HG02973 (cell line): Measurements from ENCODE around the gene FGG.

Experiments
- ATAC-seq: cut with Tn5 transposase; IDR thresholded peaks from one replicate; pipeline ENCODE4 v1.9.1; 2021; ENCODE audit warnings: moderate library complexity; ENCODE audit not compliant: unreplicated experiment

Gene FGG

DNA sequence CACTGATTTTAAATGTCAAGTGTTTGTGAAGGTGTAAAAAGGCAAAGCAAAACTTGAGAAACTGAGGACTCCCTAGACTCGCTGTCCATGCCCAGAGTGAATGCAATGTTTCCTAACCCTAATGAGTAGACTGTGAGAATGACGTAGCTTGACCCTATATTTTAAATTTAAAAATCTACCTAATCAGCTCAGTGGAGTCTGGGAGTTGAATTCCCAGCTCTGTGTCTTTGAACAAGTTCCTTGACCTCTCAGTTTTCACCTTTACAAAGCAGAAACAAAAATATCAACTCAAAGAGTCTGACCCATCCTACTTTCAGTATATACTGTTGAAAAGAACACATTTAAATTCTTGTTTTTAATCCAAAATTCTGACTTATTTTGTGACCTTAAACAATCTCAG is 24.3 kb downstream of the FGG start:
- no peak for ATAC-seq

DNA sequence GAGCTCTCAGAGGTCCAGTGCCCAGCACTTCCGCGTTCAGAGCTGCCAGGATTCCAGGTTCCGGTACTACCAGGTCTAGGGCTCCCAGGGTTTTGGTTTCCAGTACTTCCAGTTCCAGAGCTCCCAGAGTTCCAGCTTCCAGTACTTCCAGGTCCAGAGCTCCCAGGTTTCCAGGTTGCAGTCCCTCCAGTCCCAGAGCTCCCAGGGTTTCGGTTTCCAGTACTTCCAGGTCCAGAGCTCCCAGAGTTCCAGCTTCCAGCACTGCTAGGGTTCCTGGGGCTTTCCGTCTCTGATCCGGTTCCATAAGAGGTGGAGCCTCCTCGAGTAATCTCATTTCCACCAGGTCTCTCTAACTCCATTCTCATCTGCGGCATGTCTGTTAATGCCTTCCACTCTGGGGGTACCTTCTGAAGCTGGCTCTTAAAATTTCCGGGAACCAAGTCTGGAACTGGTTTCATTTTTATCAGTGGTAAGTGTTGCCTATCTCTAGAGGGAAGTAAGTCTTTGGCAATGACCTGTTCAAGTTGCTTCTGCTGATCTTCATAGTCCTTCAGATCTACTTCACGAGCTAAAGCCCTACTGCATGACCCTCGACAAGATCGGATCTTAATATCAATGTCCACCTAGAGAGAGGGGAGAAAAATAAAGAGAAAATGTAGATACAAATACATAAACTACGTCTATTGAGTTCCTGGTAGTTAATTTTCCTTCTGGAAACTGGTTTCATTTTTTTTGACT is 26.0 kb downstream of the FGG start:
- no peak for ATAC-seq

DNA sequence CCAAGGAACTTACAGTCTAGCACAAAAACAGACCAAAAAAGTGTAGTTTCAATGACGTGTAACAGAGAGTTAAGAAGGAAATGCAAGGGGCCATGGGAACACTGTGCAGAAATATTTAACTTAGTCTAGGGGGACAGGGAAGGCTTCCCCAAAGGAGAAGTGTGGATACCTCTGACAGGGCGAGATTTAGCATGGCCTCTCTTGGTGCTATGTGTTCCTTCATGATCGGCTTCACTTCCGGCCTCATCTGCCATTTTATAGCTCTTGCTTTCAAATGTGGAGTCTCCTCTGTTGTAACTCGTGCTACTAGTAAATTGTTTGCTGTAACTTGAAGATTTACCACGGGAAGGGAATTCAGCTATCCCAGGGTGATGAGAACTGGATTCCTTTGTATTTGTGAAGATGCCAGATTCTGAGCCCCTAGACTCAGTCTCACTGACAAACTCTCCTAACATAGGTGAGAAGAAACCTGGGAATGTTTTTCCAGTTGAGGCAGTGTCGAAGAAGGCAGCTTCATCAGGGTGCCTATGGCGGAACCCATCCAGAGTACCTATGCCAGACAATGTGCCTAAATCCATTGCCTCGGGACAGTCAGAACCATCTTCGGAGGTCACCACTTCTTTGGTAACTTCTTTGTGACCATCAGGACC is 27.0 kb downstream of the FGG start:
- ATAC-seq: no peak

DNA sequence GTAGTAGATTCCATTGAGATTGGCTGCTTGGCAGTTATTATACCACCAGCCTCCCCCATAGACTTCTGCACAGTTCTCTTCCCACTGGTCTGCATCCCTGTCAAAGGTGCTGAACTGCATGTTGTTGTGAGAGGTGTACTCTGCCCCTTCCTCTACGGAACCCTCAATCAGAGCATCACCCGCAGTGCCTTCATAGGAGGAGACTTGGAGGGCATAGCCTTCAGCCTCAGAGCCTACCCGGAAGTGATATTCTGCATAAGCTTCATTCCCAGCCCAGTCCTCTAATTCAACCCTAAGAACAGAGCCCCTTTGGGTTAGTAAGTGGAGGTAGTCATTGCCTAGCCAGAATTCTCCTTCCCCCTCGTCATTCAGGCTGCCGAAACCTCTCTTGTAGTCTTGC is 28.2 kb downstream of the FGG start:
- no peak for ATAC-seq

DNA sequence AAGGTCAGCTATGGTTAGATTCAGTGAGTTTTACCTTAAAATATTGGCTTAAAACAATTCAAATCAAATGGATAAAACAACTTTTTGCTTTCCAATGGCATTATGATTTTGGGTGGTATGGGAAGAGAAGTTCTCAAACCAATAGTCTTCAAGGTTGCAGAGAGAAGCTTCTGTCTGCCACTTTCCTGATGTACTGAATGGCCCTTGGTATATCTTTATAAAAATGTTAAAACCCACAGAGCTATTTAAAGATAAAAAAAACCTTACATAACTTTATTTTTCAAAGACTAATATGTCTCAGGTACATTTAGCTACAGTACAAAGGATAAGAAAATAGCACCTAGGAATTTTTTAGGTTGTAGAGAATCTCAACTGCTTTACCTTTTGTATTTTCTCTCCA is 28.8 kb downstream of the FGG start:
- ATAC-seq: no peak

DNA sequence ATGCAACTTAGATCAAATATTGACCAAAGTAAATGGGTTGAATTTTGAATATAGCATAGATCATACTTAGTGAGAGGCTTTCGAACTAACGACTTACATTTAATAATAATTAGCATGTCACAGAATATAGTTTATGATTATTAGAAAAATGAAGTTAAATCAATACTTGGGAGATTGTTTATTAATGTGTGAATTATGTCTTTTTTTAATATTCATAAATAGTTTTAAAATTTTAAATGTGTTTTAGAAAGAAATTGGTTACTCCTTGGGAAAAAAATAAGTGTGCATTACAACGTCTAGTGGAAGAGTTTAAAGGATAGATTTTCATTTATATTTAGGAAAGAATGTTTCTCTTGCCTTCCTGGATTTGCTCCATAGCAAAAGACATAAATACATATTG is 29.2 kb downstream of the FGG start:
- ATAC-seq: no peak

DNA sequence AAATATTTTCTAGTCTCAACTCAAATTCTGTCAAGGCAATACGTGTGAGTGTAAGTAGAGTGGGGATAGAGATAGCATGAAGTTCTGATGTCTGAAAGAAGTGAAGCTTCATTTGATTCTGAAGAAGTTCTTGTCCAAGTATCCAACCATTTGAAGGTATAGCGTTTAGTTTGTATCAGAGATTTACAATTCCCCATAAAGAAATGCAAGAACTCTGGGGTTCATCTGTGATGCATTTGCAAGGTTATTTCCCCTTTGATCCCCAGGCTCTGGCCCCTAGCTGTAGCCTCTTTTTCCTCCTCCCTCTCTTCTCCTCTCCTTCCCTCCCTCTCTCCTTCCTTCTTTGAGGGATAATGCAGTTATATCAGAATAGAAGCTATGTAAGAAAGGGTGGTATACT is 29.7 kb downstream of the FGG start:
- ATAC-seq: no peak

DNA sequence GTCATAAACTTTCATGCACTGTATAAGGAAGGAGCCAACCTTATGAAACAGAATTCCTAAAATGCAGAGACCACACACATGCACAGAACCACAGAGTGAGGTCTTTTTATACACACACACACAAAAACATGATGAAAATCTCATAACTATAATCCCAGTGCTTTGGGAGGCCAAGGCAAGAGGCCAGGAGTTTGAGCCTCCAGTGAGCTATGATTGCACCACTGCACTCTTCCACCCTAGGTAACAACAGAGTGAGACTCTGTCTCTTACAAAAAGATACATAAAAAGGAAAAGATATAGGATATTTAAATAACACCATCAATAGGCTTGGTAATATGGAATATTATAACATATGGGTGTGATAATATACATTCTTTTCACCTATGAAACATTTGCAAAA is 32.5 kb downstream of the FGG start:
- ATAC-seq: no peak

DNA sequence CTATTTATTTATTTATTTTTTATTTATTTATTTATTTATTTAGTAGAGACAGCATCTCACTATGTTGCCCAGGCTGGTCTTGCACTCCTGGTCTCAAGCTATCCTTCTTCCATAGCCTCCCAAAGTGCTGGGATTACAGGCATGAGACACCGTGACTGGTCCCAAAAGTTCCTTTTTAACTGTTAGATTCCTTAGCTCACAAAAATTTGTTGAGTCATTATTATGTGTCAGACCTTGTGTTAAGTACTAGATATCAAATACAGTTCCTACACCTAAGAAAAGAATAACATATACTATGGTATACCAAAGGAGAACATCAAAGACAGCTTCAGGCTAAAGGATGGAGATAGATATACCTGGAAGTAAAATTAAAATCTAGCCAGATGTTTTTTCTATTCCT is 33.5 kb downstream of the FGG start:
- no peak for ATAC-seq

DNA sequence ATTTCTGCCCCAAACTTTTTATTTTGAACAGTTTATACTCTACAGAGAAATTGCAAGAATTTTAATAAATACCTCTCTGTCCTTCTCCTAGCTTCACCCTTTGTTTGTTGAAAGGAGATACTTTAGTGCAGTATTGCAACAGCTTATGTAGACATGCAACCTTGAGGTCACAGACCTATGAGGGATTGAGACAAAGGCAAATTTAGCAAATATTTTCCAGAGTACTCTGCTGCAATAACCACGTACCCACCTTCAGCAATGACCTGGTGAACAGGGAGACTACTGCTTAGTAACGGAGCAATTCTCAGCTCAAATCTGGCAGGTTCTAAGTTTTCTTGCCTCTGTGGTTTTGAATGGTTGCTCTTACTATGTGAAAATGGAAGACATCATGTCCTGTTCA is 35.1 kb downstream of the FGG start:
- no peak for ATAC-seq

DNA sequence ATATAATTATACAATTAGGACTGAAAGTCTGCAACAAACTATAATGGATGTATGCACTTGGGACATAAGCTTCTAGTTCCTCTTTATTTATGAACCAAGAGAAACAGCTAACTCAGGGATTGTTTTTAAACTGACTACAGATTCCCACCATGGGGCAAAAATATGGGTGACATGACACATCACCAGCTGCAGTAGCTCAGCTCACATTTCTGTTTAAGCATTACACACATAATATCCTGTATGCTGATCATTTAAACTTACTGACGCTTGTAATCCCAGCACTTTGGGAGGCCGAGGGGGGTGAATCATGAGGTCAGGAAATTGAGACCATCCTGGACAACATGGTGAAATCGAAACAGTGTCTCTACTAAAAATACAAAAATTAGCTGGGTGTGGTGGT is 38.1 kb downstream of the FGG start:
- no peak for ATAC-seq

DNA sequence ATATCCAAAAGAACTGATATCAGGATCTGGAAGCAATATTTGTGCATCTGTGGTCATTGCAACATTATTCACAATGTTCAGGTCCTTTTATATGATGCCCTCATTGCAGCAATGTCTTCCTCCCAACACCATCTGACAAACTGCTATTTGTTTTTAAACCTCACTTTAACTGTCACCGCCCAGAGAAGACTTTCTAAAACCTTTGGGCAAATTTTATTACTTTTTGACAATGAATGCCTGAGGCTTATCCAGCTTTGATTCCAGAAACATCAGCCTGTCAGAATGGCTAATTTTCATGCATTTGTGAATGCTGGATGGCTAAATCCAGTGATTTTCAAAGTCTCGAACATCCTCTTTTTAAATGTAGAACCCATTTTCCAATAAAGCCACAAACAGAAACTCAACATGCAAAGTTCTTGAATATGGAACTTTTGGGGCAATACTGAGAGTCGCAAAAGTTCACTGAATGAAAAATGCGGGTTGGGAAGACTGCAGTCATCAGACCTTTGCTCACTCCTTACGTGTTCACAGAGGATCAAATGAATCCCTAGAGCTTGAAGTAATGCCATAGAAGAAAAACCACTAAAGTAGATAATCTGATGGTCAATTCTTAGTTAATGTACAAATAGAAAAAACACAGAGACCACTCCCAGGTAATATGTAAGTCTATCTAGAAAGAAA is 39.1 kb downstream of the FGG start:
- ATAC-seq: no peak

DNA sequence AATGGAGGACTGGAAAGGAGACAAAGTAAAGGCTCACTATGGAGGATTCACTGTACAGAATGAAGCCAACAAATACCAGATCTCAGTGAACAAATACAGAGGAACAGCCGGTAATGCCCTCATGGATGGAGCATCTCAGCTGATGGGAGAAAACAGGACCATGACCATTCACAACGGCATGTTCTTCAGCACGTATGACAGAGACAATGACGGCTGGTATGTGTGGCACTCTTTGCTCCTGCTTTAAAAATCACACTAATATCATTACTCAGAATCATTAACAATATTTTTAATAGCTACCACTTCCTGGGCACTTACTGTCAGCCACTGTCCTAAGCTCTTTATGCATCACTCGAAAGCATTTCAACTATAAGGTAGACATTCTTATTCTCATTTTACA is 42.9 kb downstream of the FGG start:
- no peak for ATAC-seq

DNA sequence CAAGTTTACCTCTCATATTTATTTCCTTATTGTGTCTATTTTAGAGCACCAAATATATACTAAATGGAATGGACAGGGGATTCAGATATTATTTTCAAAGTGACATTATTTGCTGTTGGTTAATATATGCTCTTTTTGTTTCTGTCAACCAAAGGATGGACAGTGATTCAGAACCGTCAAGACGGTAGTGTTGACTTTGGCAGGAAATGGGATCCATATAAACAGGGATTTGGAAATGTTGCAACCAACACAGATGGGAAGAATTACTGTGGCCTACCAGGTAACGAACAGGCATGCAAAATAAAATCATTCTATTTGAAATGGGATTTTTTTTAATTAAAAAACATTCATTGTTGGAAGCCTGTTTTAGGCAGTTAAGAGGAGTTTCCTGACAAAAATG is 43.4 kb downstream of the FGG start:
- no peak for ATAC-seq

DNA sequence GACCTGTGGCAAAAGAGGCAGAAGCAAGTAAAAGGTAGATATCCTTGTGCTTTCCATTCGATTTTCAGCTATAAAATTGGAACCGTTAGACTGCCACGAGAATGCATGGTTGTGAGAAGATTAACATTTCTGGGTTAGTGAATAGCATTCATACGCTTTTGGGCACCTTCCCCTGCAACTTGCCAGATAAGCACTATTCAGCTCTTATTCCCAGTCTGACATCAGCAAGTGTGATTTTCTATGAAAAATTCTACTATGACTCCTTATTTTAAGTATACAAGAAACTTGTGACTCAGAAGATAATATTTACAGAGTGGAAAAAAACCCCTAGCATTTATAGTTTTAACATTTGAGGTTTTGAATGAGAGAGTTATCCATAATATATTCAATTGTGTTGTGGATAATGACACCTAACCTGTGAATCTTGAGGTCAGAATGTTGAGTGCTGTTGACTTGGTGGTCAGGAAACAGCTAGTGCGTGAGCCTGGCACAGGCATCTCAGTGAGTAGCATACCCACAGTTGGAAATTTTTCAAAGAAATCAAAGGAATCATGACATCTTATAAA is 45.7 kb downstream of the FGG start:
- no peak for ATAC-seq

DNA sequence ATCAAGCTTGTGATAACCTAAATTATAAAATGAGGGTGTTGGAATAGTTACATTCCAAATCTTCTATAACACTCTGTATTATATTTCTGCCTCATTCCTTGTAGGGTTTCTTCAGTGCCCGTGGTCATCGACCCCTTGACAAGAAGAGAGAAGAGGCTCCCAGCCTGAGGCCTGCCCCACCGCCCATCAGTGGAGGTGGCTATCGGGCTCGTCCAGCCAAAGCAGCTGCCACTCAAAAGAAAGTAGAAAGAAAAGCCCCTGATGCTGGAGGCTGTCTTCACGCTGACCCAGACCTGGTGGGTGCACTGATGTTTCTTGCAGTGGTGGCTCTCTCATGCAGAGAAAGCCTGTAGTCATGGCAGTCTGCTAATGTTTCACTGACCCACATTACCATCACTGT is 46.8 kb downstream of the FGG start:
- no peak for ATAC-seq

DNA sequence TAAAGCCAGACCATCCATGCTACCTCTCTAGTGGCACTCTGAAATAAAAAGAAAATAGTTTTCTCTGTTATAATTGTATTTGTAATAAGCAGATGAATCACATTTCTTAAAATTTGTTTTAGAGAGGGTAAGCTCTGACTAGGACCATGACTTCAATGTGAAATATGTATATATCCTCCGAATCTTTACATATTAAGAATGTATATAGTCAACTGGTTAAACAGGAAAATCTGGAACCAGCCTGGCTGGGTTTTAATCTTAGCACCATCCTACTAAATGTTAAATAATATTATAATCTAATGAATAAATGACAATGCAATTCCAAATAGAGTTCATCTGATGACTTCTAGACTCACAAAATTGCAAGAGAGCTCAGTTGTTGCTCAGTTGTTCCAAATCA is 48.1 kb downstream of the FGG start:
- ATAC-seq: no peak

DNA sequence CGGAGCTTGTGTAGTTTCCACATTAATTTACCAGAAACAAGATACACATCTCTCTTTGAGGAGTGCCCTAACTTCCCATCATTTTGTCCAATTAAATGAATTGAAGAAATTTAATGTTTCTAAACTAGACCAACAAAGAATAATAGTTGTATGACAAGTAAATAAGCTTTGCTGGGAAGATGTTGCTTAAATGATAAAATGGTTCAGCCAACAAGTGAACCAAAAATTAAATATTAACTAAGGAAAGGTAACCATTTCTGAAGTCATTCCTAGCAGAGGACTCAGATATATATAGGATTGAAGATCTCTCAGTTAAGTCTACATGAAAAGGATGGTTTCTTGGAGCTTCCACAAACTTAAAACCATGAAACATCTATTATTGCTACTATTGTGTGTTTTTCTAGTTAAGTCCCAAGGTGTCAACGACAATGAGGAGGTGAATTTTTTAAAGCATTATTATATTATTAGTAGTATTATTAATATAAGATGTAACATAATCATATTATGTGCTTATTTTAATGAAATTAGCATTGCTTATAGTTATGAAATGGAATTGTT is 49.7 kb downstream of the FGG start, which contains the start of gene FGB:
FGB (plus strand) TSS at position 315 of the 558 bp plus-strand sequence; CDS start at position 323, 8 bp downstream.
- no peak for ATAC-seq

DNA sequence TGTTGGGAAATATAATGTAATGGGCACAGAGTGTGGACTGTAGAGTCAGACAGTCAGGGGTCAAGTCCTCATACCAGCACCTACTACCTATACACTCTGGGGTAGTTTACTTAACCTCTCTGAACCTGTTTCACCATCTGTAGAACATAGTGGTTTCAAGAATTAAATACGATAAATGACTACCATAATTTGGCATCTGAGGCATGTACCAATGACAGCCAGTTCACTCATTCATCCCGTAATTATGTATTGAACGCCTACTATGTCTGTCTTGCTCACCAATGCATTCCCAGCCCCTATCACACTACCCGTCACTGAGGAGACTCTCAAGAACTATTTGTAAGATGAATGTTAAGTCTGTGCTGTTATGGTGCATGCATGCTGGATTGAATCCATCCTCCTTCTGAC is 51.6 kb downstream of the FGG start:
- ATAC-seq: no peak

DNA sequence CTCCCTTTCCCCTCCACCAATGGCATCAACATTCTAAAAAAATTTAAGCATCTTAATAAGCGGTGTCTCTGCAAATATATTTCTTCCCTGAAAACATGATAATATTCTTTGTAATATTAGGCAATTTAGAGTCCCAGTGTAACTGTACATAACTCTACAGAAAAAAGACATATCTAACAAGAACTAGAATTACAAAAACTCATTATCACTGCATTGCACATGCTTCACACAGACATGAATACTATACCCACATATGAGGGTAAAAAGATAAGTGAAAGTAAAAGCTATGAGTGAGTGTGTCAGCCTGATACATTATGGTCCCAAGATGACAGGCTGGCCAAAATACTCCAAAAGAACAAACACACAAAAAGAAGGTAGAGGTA is 52.0 kb downstream of the FGG start:
- ATAC-seq: no peak
